ENCODE results near the gene FBP1.

DNA sequence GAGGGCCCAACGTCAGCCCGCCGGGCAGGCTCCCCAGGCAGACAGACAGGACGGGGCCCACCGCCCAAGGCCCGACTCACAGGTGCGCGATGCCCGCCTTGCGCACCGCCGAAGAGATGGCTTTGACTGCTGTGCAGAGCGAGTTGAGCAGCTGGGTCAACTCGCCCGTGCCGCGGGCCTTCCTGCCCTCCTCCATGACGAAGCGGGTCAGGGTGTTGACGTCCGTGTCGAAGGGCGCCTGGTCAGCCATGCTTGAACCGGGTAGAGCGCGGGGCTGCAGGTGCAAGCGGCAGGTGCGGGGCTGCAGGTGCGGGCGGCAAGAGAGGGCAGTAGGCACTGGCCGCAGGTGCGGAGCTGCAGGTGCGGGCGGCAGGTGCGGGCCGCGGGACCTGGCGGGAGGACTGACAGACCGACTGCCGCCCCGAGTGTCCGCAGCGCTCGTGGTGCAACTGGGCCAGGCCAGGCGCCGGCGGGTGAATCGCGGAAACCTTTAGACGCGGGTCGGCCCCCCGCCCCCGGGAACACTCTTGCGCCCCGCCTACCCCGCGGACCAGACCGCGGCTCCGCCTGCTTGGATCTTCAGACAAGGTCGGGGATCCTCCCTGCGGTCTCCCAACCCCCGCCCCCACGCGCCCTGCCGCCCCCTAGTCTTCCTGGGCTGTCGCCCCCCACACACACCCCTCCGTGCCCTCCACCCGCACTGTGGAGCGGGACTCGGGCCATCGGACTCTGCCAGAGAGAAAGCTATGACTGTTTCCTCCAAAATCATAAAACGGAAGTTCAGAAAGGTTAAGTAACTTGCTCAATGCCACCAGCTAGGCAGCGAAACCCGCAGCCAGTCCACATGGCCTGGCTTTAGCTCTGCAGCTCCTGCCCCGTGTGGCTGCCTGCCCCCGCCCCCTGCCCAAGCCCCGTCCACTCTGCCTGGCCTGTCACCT, at the start of gene FBP1:
- no peak for TF ChIP-seq ZNF70 (CRISPR knock-in tag; IDR thresholded peaks at IDR 0.05)
- no peak for TF ChIP-seq PPARA (CRISPR knock-in tag; IDR thresholded peaks at IDR 0.05; ENCODE audit: borderline replicate concordance)
- no peak for TF ChIP-seq BACH2 (CRISPR knock-in tag; IDR thresholded peaks at IDR 0.05; ENCODE audit: borderline replicate concordance)
- no peak for TF ChIP-seq OSR1 (CRISPR knock-in tag; IDR thresholded peaks at IDR 0.05)
- no peak for TF ChIP-seq ZFP3 (CRISPR knock-in tag; IDR thresholded peaks at IDR 0.05)
- TF ChIP-seq ZNF565 (CRISPR knock-in tag; conservative IDR thresholded peaks at IDR 0.05; ENCODE audit: low read depth) = no peak
- TF ChIP-seq, protein P1, sequence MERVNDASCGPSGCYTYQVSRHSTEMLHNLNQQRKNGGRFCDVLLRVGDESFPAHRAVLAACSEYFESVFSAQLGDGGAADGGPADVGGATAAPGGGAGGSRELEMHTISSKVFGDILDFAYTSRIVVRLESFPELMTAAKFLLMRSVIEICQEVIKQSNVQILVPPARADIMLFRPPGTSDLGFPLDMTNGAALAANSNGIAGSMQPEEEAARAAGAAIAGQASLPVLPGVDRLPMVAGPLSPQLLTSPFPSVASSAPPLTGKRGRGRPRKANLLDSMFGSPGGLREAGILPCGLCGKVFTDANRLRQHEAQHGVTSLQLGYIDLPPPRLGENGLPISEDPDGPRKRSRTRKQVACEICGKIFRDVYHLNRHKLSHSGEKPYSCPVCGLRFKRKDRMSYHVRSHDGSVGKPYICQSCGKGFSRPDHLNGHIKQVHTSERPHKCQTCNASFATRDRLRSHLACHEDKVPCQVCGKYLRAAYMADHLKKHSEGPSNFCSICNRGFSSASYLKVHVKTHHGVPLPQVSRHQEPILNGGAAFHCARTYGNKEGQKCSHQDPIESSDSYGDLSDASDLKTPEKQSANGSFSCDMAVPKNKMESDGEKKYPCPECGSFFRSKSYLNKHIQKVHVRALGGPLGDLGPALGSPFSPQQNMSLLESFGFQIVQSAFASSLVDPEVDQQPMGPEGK (CRISPR knock-in tag; IDR thresholded peaks at IDR 0.05; ENCODE audit: borderline replicate concordance) = no peak
- TF ChIP-seq ISL1 (CRISPR knock-in tag; IDR thresholded peaks at IDR 0.05) = no peak
- TF ChIP-seq, protein P2, sequence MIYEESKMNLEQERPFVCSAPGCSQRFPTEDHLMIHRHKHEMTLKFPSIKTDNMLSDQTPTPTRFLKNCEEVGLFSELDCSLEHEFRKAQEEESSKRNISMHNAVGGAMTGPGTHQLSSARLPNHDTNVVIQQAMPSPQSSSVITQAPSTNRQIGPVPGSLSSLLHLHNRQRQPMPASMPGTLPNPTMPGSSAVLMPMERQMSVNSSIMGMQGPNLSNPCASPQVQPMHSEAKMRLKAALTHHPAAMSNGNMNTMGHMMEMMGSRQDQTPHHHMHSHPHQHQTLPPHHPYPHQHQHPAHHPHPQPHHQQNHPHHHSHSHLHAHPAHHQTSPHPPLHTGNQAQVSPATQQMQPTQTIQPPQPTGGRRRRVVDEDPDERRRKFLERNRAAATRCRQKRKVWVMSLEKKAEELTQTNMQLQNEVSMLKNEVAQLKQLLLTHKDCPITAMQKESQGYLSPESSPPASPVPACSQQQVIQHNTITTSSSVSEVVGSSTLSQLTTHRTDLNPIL (CRISPR knock-in tag; IDR thresholded peaks at IDR 0.05; ENCODE audit: low read depth) = no peak
- TF ChIP-seq ZFP30 (CRISPR knock-in tag; IDR thresholded peaks at IDR 0.05) = no peak

All from SK-N-SH treated with all-trans-retinoic acid at 6 μM for 48 hours (cell line).